ENCODE results near the gene RIOK1.

DNA sequence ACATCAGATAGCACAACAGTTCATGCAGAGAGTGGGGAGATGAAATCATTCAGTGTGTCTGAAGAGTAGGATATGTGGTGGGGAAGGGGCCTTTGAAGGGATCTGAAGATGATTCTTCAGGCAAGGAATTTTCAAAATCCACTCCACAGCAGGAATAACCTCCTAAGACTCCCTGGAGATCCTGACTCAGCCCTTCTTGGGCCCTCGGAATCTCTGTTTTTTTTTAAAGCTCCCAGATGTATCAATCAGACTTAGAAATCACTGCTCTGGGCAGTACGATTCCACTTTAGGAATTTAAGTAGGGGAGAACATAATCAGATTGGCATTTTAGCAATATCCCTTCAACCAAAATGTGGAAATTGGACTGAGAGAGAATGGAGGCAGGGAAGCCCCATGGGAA is 55.5 kb downstream of the RIOK1 start:
- no peak for TF ChIP-seq POLR2AphosphoS5 (IDR thresholded peaks at IDR 0.05; ENCODE audit: low read depth, low read length)
- TF ChIP-seq, protein P1, sequence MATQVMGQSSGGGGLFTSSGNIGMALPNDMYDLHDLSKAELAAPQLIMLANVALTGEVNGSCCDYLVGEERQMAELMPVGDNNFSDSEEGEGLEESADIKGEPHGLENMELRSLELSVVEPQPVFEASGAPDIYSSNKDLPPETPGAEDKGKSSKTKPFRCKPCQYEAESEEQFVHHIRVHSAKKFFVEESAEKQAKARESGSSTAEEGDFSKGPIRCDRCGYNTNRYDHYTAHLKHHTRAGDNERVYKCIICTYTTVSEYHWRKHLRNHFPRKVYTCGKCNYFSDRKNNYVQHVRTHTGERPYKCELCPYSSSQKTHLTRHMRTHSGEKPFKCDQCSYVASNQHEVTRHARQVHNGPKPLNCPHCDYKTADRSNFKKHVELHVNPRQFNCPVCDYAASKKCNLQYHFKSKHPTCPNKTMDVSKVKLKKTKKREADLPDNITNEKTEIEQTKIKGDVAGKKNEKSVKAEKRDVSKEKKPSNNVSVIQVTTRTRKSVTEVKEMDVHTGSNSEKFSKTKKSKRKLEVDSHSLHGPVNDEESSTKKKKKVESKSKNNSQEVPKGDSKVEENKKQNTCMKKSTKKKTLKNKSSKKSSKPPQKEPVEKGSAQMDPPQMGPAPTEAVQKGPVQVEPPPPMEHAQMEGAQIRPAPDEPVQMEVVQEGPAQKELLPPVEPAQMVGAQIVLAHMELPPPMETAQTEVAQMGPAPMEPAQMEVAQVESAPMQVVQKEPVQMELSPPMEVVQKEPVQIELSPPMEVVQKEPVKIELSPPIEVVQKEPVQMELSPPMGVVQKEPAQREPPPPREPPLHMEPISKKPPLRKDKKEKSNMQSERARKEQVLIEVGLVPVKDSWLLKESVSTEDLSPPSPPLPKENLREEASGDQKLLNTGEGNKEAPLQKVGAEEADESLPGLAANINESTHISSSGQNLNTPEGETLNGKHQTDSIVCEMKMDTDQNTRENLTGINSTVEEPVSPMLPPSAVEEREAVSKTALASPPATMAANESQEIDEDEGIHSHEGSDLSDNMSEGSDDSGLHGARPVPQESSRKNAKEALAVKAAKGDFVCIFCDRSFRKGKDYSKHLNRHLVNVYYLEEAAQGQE (IDR thresholded peaks at IDR 0.05; ENCODE audit: insufficient read depth in 1 of 2, low read depth in 2 of 2, low read length in 2 of 2): no peak
- TF ChIP-seq TAF1 (IDR thresholded peaks at IDR 0.05; ENCODE audit: borderline replicate concordance, insufficient read depth, low read length): no peak
- no peak for TF ChIP-seq SIN3A (IDR thresholded peaks at IDR 0.05; ENCODE audit: borderline replicate concordance, insufficient read depth, low read length)
